Mucosa of stomach (tissue), 1 donor: ENCODE measurements around the gene SDR42E1.

Experiments used
- H3K27me3 ChIP-seq: one replicate; pipeline ENCODE4 v1.7.0; 2013; ENCODE audit warnings: mild to moderate bottlenecking, low read length; ENCODE audit not compliant: control insufficient read depth, insufficient read depth
- H3K36me3 ChIP-seq: one replicate; pipeline ENCODE4 v1.7.0; 2013; ENCODE audit warnings: low read length; ENCODE audit not compliant: control insufficient read depth, insufficient read depth
- H3K4me1 ChIP-seq: one replicate; pipeline ENCODE4 v1.7.0; 2013; ENCODE audit warnings: mild to moderate bottlenecking, low read length; ENCODE audit not compliant: control insufficient read depth, insufficient read depth
- H3K4me3 ChIP-seq: one replicate; pipeline ENCODE4 v1.7.0; 2013; ENCODE audit warnings: low read length
- H3K9ac ChIP-seq: one replicate; pipeline ENCODE4 v1.7.0; 2013; ENCODE audit warnings: mild to moderate bottlenecking, low read length, moderate library complexity
- H3K9me3 ChIP-seq: one replicate; pipeline ENCODE4 v1.7.0; 2013; ENCODE audit warnings: mild to moderate bottlenecking, low read length, moderate library complexity; ENCODE audit not compliant: control insufficient read depth
- donor health status: Pancreatic carcinoma.

SDR42E1 gene

GRCh38 chr16:82011199-82011641, at the start of gene SDR42E1:
TSS of gene SDR42E1 (minus strand) at chr16:82011470. CDS start at chr16:82000858, 10,612 bp downstream.
- Histone ChIP-seq H3K4me3 (peak within 1 kb of the TSS; percentile 68), H3K27me3 (no peaks in the 10 kb centered on the region), H3K9me3 (peaks cover 3% of the 10 kb centered on the region), H3K36me3 (no peaks in the 10 kb centered on the region), H3K9ac (peak within 1 kb of the TSS; percentile 50), H3K4me1 (peaks cover 7% of the 10 kb centered on the region)

- Histone ChIP-seq H3K4me1 (peaks cover 39% of the 10 kb centered on the region), H3K9ac (no peak overlapping the region), H3K36me3 (no peaks in the 10 kb centered on the region), H3K4me3 (no peak overlapping the region), H3K9me3 (no peaks in the 10 kb centered on the region), H3K27me3 (no peaks in the 10 kb centered on the region)
Observed at GRCh38 chr16:82059983-82060421, 48.7 kb upstream of the SDR42E1 start.

GRCh38 chr16:82059161-82059982, 48.1 kb upstream of the SDR42E1 start:
- no peaks in the 10 kb centered on the region for H3K27me3 ChIP-seq
- no peak overlapping the region for H3K4me3 ChIP-seq
- H3K4me1 ChIP-seq: peaks cover 35% of the 10 kb centered on the region
- no peaks in the 10 kb centered on the region for H3K36me3 ChIP-seq
- no peak overlapping the region for H3K9ac ChIP-seq
- no peaks in the 10 kb centered on the region for H3K9me3 ChIP-seq

- H3K36me3 ChIP-seq: no peaks in the 10 kb centered on the region
- no peaks in the 10 kb centered on the region for H3K27me3 ChIP-seq
- H3K4me3 ChIP-seq: no peak overlapping the region
- H3K9me3 ChIP-seq: no peaks in the 10 kb centered on the region
- peaks cover 36% of the 10 kb centered on the region for H3K4me1 ChIP-seq
- no peak overlapping the region for H3K9ac ChIP-seq
Observed at GRCh38 chr16:82056550-82056896, 45.3 kb upstream of the SDR42E1 start.

GRCh38 chr16:82055728-82056549, 44.7 kb upstream of the SDR42E1 start:
- no peaks in the 10 kb centered on the region for H3K27me3 ChIP-seq

GRCh38 chr16:82055117-82055516, 43.8 kb upstream of the SDR42E1 start:
- Histone ChIP-seq H3K9ac (no peak overlapping the region), H3K9me3 (no peaks in the 10 kb centered on the region), H3K4me1 (peaks cover 43% of the 10 kb centered on the region), H3K36me3 (no peaks in the 10 kb centered on the region), H3K27me3 (no peaks in the 10 kb centered on the region), H3K4me3 (no peak overlapping the region)

More at GRCh38 chr16:82055728-82056549, 44.7 kb upstream of the SDR42E1 start:
- Histone ChIP-seq H3K9me3 (no peaks in the 10 kb centered on the region), H3K9ac (no peak overlapping the region), H3K4me1 (peaks cover 42% of the 10 kb centered on the region), H3K4me3 (no peak overlapping the region), H3K36me3 (no peaks in the 10 kb centered on the region)

- Histone ChIP-seq H3K4me3 (no peak overlapping the region), H3K9ac (no peak overlapping the region), H3K27me3 (no peaks in the 10 kb centered on the region), H3K36me3 (no peaks in the 10 kb centered on the region), H3K9me3 (no peaks in the 10 kb centered on the region), H3K4me1 (peaks cover 51% of the 10 kb centered on the region)
Observed at GRCh38 chr16:82051656-82052055, 40.4 kb upstream of the SDR42E1 start.

- H3K4me1 ChIP-seq: peaks cover 52% of the 10 kb centered on the region
- H3K27me3 ChIP-seq: no peaks in the 10 kb centered on the region
- H3K36me3 ChIP-seq: no peaks in the 10 kb centered on the region
- no peaks in the 10 kb centered on the region for H3K9me3 ChIP-seq
- H3K9ac ChIP-seq: no peak overlapping the region
- H3K4me3 ChIP-seq: no peak overlapping the region
Observed at GRCh38 chr16:82050909-82051357, 39.7 kb upstream of the SDR42E1 start.

- no peaks in the 10 kb centered on the region for H3K36me3 ChIP-seq
- peaks cover 56% of the 10 kb centered on the region for H3K4me1 ChIP-seq
- no peaks in the 10 kb centered on the region for H3K9me3 ChIP-seq
- no peak overlapping the region for H3K4me3 ChIP-seq
- H3K9ac ChIP-seq: no peak overlapping the region
- no peaks in the 10 kb centered on the region for H3K27me3 ChIP-seq
Observed at GRCh38 chr16:82050506-82050905, 39.2 kb upstream of the SDR42E1 start.

GRCh38 chr16:82049484-82049883, 38.2 kb upstream of the SDR42E1 start:
- no peaks in the 10 kb centered on the region for H3K36me3 ChIP-seq
- H3K9ac ChIP-seq: no peak overlapping the region
- H3K4me1 ChIP-seq: peaks cover 60% of the 10 kb centered on the region

GRCh38 chr16:82047787-82048186, 36.5 kb upstream of the SDR42E1 start:
- no peaks in the 10 kb centered on the region for H3K27me3 ChIP-seq
- peaks cover 58% of the 10 kb centered on the region for H3K4me1 ChIP-seq

More at GRCh38 chr16:82049484-82049883, 38.2 kb upstream of the SDR42E1 start:
- no peaks in the 10 kb centered on the region for H3K27me3 ChIP-seq
- no peaks in the 10 kb centered on the region for H3K9me3 ChIP-seq
- no peak overlapping the region for H3K4me3 ChIP-seq

GRCh38 chr16:82047374-82047773, 36.1 kb upstream of the SDR42E1 start:
- no peaks in the 10 kb centered on the region for H3K27me3 ChIP-seq
- peaks cover 54% of the 10 kb centered on the region for H3K4me1 ChIP-seq
- H3K4me3 ChIP-seq: no peak overlapping the region
- H3K36me3 ChIP-seq: no peaks in the 10 kb centered on the region
- no peaks in the 10 kb centered on the region for H3K9me3 ChIP-seq
- H3K9ac ChIP-seq: no peak overlapping the region

More at GRCh38 chr16:82047787-82048186, 36.5 kb upstream of the SDR42E1 start:
- H3K9ac ChIP-seq: no peak overlapping the region
- H3K9me3 ChIP-seq: no peaks in the 10 kb centered on the region
- H3K36me3 ChIP-seq: no peaks in the 10 kb centered on the region
- no peak overlapping the region for H3K4me3 ChIP-seq
